ENCODE measurements around the gene ZYG11B.
"Not testable (repeated sequence)": the region's sequence is repeated elsewhere in the genome, so short reads cannot be mapped to it uniquely, and the experiment has no call there.

The ZYG11B gene

GRCh38 chr1:52726265-52727113, at the start of gene ZYG11B:
Gene ZYG11B (plus strand): TSS chr1:52726453. CDS start chr1:52726654, 201 bp downstream.
- DNase-seq: peak; percentile 6

- no peak for DNase-seq
These were observed 49.0 kb upstream of the ZYG11B start for GRCh38 chr1:52677076-52677806.

GRCh38 chr1:52679048-52679447, 47.2 kb upstream of the ZYG11B start:
- no peak for DNase-seq

GRCh38 chr1:52679498-52679897, 46.8 kb upstream of the ZYG11B start:
- no peak for DNase-seq

GRCh38 chr1:52680353-52680752, 45.9 kb upstream of the ZYG11B start:
- DNase-seq: no peak

GRCh38 chr1:52681136-52681535, 45.1 kb upstream of the ZYG11B start:
- no peak for DNase-seq

GRCh38 chr1:52683367-52683940, 42.8 kb upstream of the ZYG11B start:
- DNase-seq: no peak

- no peak for DNase-seq
These were observed 41.7 kb upstream of the ZYG11B start for GRCh38 chr1:52684545-52684944.

GRCh38 chr1:52686261-52686751, 39.9 kb upstream of the ZYG11B start:
- DNase-seq: peak; percentile 11

GRCh38 chr1:52686830-52687229, 39.4 kb upstream of the ZYG11B start:
- no peak for DNase-seq

- DNase-seq: no peak
These were observed 34.4 kb upstream of the ZYG11B start for GRCh38 chr1:52691821-52692220.

GRCh38 chr1:52692697-52693096, 33.6 kb upstream of the ZYG11B start:
- no peak for DNase-seq

GRCh38 chr1:52693351-52693750, 32.9 kb upstream of the ZYG11B start:
- DNase-seq: not testable (repeated sequence)

GRCh38 chr1:52693843-52694242, 32.4 kb upstream of the ZYG11B start:
- no peak for DNase-seq

- no peak for DNase-seq
These were observed 30.6 kb upstream of the ZYG11B start for GRCh38 chr1:52695627-52696026.

- no peak for DNase-seq
These were observed 28.2 kb upstream of the ZYG11B start, which contains the start of gene COA7 for GRCh38 chr1:52697795-52698674. Gene COA7 (minus strand): TSS chr1:52698347. CDS start chr1:52698326, 21 bp downstream.

GRCh38 chr1:52702886-52703787, 23.1 kb upstream of the ZYG11B start:
- DNase-seq: peak; percentile 29

GRCh38 chr1:52706136-52706670, 20.1 kb upstream of the ZYG11B start:
- DNase-seq: no peak

GRCh38 chr1:52706941-52707926, 19.0 kb upstream of the ZYG11B start:
- DNase-seq: no peak

All from SIG-M5 (cell line).